Measurements from ENCODE around the gene ZNF573.

ZNF573 gene

DNA sequence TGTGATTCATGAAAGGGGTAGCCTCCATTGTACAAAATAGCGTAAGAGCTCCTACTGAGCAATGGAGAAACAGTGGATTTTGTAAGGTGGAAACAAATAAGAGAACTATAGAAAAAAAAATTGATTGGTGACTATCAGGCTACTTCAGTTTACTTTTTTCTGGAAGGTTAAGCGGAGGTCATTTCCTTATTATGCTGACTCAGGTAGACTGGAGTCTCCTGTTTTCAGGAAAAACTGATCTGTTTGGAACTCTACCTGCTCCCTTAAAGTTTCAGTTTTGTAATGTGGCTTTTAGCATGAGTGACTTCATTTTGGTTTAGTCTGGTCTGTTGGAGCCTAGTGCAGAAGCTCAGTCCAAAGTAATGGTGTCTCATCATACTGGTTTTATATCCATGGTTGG, 63.2 kb downstream of the ZNF573 start:
- TF ChIP-seq, protein P1, sequence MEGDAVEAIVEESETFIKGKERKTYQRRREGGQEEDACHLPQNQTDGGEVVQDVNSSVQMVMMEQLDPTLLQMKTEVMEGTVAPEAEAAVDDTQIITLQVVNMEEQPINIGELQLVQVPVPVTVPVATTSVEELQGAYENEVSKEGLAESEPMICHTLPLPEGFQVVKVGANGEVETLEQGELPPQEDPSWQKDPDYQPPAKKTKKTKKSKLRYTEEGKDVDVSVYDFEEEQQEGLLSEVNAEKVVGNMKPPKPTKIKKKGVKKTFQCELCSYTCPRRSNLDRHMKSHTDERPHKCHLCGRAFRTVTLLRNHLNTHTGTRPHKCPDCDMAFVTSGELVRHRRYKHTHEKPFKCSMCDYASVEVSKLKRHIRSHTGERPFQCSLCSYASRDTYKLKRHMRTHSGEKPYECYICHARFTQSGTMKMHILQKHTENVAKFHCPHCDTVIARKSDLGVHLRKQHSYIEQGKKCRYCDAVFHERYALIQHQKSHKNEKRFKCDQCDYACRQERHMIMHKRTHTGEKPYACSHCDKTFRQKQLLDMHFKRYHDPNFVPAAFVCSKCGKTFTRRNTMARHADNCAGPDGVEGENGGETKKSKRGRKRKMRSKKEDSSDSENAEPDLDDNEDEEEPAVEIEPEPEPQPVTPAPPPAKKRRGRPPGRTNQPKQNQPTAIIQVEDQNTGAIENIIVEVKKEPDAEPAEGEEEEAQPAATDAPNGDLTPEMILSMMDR (IDR thresholded peaks at IDR 0.05), result no peak

DNA sequence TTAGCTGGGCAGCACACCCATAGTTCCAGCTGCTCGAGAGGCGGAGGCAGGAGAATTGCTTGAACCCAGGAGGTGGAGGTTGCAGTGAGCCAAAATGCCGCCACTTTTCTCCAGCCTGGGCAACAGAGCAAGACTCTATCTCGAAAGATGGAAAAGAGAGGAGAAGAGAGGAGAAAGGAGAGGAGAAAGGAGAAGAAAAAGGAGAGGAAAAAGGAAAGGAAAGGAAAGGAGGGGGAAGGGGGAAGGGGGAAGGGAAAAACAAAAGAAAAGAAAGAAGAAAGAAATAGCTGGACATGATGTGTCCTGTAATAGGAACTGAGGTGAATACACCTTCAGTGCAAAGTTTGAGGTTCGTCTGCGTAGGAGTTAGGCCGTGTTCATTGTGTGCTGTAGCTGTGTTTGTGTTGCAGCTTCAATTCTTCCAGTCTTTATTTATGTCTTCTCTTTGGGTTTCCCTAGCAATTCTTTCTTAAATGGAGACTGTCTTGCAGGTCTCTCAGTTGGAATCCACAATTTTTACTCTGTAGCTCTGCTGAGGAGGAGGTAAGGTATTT, 73.3 kb downstream of the ZNF573 start:
- TF ChIP-seq, protein P1 (IDR thresholded peaks at IDR 0.05), result no peak

DNA sequence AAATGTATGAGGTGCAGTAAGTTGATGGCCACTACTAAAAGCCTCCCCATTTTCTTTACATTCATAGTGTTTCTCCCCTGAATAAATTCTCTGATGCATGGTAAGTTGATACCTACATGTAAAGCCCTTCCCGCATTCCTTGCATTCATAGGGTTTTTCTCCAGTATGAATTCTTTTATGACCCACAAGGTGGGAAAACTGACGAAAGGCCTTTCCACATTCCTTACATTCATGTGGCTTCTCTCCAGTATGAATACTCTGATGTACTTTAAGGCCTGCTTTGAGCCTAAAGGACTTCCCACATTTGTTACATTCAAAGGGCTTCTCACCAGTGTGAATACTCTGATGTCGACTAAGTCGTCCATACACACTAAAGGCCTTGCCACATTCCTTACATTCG, 80.3 kb downstream of the ZNF573 start:
- TF ChIP-seq, protein P1 (IDR thresholded peaks at IDR 0.05), result no peak

DNA sequence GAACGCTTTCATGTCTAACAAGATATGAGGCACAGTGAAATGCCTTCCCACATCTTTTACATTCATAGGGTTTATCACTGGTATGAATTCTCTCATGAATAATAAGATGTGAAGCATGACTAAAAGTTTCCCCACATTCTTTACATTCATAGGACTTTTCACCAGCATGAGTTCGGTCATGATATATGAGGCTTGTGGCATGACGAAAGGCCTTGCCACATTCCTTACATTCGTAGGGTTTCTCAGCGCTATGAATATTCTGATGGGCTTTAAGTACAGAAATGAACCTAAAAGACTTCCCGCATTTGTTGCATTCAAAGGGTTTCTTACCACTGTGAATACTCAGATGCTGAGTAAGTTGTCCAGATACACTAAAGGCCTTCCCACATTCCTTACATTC, 81.2 kb downstream of the ZNF573 start:
- TF ChIP-seq, protein P1 (IDR thresholded peaks at IDR 0.05), result no peak

DNA sequence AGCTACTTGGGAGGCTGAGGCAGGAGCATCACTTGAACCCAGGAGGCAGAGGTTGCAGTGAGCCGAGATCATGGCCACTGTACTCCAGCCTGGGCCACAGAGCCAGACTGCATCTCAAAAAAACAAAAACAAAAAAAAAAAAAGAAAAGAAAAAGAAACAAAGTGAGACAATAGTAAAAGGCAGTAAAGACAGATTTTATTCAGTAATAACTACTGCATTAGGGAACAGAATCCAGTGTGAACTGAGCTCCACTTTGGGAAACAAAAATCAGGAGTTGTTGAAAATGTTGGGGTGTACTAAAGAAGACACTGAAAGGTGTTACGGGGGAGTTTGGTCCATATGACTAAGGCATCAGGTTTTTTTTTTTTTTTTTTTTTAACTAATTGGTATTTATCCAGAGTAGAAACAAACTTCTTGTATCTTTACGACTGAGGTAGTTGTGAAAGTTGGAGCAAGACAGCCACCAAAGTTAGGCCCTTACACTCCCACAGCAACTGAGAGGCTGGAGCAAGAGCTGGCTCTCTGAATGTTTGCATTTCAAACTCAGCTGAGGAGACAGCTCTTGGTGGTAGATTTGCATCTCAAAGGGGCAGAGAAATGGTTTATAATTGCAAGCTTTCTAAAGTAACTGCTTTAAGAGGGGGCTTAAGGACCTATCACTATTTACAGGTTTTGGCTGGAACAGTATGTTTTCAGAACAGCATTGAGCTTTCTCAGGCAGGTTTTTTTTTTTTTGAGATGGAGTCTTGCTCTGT, 84.1 kb downstream of the ZNF573 start:
- TF ChIP-seq, protein P1 (IDR thresholded peaks at IDR 0.05), result no peak

DNA sequence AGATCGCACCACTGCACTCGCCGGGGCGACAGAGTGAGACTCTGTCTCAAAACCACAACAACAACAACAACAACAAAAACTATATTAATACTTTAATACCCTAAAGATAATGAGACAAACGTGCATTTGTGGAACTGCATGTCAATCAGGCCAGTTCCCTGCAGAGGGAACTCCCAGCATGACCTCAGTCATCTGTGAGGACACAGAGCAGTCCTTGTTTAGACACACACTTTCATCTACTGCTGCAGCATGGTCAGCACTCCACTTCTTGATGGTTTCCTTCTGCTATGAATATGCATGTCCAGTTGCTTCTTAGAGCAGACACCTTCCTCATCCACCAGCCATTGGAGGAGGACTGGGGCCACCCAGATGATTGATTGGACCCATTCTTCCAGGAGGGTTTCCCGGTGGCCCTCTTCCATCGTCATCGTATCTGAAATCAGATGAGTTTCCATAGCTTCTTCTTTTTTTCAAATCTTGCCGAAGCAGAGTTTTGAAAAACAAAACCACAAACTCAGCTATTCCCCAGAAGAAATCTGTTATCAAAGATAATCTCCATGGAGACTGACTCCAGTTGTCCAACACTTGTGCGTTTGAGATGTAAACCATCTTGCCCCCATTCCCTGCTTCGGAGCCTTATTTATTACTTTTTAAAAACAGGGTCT, 86.3 kb downstream of the ZNF573 start:
- TF ChIP-seq, protein P1 (IDR thresholded peaks at IDR 0.05), result no peak

DNA sequence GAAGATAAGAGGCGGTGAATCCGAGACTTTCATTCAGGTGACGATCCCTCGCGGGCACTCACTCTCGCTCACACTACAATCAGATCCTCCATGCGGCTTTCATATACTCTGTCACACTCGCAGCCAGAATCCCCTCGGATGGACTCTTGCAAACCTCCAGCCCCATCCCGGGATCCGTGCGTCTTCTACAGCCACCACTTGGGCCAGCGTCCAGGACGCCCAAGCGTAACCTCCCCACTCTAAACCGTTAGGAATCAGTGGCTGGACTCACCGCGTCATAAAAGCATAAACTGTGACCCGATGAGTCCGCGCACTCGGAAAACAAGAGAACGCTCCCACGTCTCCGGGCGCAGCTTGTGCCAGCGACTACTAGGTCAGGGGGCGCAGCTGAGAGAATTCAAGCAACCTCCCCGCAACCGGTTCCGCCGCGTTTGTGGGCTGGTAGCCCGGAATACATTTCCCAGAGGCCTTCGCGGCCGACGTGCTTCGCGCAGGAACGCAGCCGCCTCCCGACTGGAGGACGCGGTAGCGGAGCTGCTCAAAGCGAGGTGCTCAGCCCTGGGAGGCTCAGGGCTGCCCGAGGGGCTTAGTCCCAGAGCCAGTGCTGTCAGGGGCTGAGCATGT, 87.4 kb downstream of the ZNF573 start:
- TF ChIP-seq, protein P1 (IDR thresholded peaks at IDR 0.05), result no peak; the same call in 1 of the 2 replicates

Measured in LNCAP (cell line).